A549 (cell line): ENCODE measurements around the gene ZNF727. TPM values are rescaled to one million over a fixed set of nuclear protein-coding genes. Genes with fewer than 3 reads are reported as not detected.
"Not testable (repeated sequence)": the region's sequence is repeated elsewhere in the genome, so short reads cannot be mapped to it uniquely, and the experiment has no call there.

Experiments used
- ATAC-seq, 2 experiments: fragments of 200-7000 bp in 1 of 2; fragments of >200 bp in 1 of 2; cut with Nextera tagmentation in 1 of 2; cut with Tn5 transposase in 1 of 2; 3 replicates each; pipeline versions ENCODE4 v1.8.0 to v1.9.1; 2018 to 2020; ENCODE audit warnings: mild to moderate bottlenecking in 1 of 2, moderate library complexity in 1 of 2
- CTCF ChIA-PET: fragments of 300-600 bp; sonication (Branson Sonifier 250); formaldehyde crosslinking; extraction: SDS; loops from one replicate; lab custom pipeline; 2021; ENCODE audit warnings: antibody characterized with exemption, inconsistent platforms; lab: Yijun Ruan, JAX
- POLR2A ChIA-PET: fragments of 350-600 bp; formaldehyde crosslinking; extraction: SDS; loops from one replicate; lab custom pipeline; 2021; ENCODE audit warnings: antibody characterized with exemption, inconsistent platforms; lab: Yijun Ruan, JAX
- DNase-seq, 2 experiments: peaks; one replicate each; pipeline versions ENCODE4 v3.0.0 to v3.0.0-alpha.2; 2011 to 2016; ENCODE audit warnings: low read depth in 1 of 2, low spot score in 1 of 2
- FAIRE-seq: peaks from 2 replicates; lab custom pipeline; 2011; peaks lifted over from hg19 to GRCh38; lab: Jason Lieb, UNC
- H3K27ac ChIP-seq, 2 experiments: fragments of >200 bp; sonication (Bioruptor Twin); formaldehyde crosslinking; 3 replicates each; pipeline ENCODE4 v1.5.1; 2016 to 2017
- H3K4me1 ChIP-seq: fragments of >200 bp; sonication (Bioruptor Twin); formaldehyde crosslinking; 3 replicates; pipeline ENCODE4 v1.6.1; 2016
- H3K4me2 ChIP-seq: fragments of >200 bp; sonication (Bioruptor Twin); formaldehyde crosslinking; 3 replicates; pipeline ENCODE4 v1.6.1; 2016
- H3K4me3 ChIP-seq: fragments of >200 bp; sonication (Bioruptor Twin); formaldehyde crosslinking; 3 replicates; pipeline ENCODE4 v1.5.1; 2016
- H3K9me3 ChIP-seq: fragments of >200 bp; sonication (Bioruptor Twin); formaldehyde crosslinking; 3 replicates; pipeline ENCODE4 v1.6.1; 2016
- ATOH8 ChIP-seq: fragments of 250-450 bp; sonication (Bioruptor Pico); IDR thresholded peaks from 2 replicates; pipeline ENCODE4 v1.5.0; 2020; ENCODE audit warnings: low read depth, mild to moderate bottlenecking, moderate library complexity
- CBX8 ChIP-seq: fragments of 200-600 bp; sonication (generic); IDR thresholded peaks from 2 replicates; pipeline ENCODE4 v1.6.1; 2016
- CTCF ChIP-seq: fragments of >200 bp; sonication (Bioruptor Twin); formaldehyde crosslinking; IDR thresholded peaks from 3 replicates; pipeline ENCODE4 v1.5.1; 2016
- EP300 ChIP-seq, 2 experiments: fragments of >200 bp; sonication (Bioruptor Twin); formaldehyde crosslinking; IDR thresholded peaks; 2 replicates in 1 of 2; 3 replicates in 1 of 2; pipeline ENCODE4 v1.6.1; 2016 to 2017
- GATA3 ChIP-seq: IDR thresholded peaks from 2 replicates; pipeline ENCODE4 v1.6.1; 2012; ENCODE audit warnings: borderline replicate concordance
- HMGXB4 ChIP-seq: fragments of 250-450 bp; sonication (Bioruptor Pico); IDR thresholded peaks from 2 replicates; pipeline ENCODE4 v1.5.0; 2021; ENCODE audit warnings: mild to moderate bottlenecking, moderate library complexity, borderline replicate concordance
- KDM5A ChIP-seq: fragments of 200-600 bp; sonication (generic); IDR thresholded peaks from 2 replicates; pipeline ENCODE4 v1.6.1; 2016; ENCODE audit warnings: antibody characterized with exemption, mild to moderate bottlenecking
- MAZ ChIP-seq: fragments of 150-350 bp; IDR thresholded peaks from 2 replicates; pipeline ENCODE4 v1.6.1; 2014; ENCODE audit warnings: antibody characterized with exemption, low read depth, low read length, borderline replicate concordance
- PHF8 ChIP-seq: fragments of 200-600 bp; sonication (generic); IDR thresholded peaks from 2 replicates; pipeline ENCODE4 v1.6.1; 2016; ENCODE audit warnings: low read depth, mild to moderate bottlenecking, antibody characterized with exemption, moderate library complexity, borderline replicate concordance
- RNF2 ChIP-seq: fragments of 200-600 bp; sonication (generic); IDR thresholded peaks from 2 replicates; pipeline ENCODE4 v1.6.1; 2016; ENCODE audit warnings: low read depth, mild to moderate bottlenecking, antibody characterized with exemption, moderate library complexity, borderline replicate concordance
- ZFP36 ChIP-seq: fragments of 450-650 bp; IDR thresholded peaks from 2 replicates; pipeline ENCODE4 v1.6.1; 2014; ENCODE audit warnings: borderline replicate concordance; ENCODE audit not compliant: partially characterized antibody
- WGBS: methylation state at CpG from one replicate; pipeline ENCODE4 v1.1.6; 2017; ENCODE audit errors: missing lambda C conversion rate; 5-methylcytosine and 5-hydroxymethylcytosine counted together
- polyA plus RNA-seq, 4 experiments: library from polyadenylated mRNA; depleted of rRNA in 3 of 4; stranded (reverse); fragments of >200 nt; fragmentation: RNase III in 1 of 4; extraction: RNeasy Plus Mini Kit Qiagen cat#74134 plus additional on column Dnase treatment in 1 of 4; gene quantifications; 2 replicates in 3 of 4; 3 replicates in 1 of 4; pipeline ENCODE4 v1.2.3, GENCODE V29; 2011 to 2017

The ZNF727 gene
- polyA plus RNA-seq, 2 of the 4 experiments (the other 2 are of a cell fraction) = not detected

GRCh38 chr7:64037095-64037494 is 8.1 kb upstream of the ZNF727 start:
- FAIRE-seq = no peak
- 0 out of 3 replicates have a peak, but pooled peaks cover 7% of the 10 kb centered on the region for H3K9me3 ChIP-seq
- no peak overlapping the region for H3K4me3 ChIP-seq

GRCh38 chr7:64046041-64046389 is 781 bp downstream of the ZNF727 start:
- ATAC-seq (no peak), FAIRE-seq (no peak), DNase-seq (no peak)
- no peak overlapping the region for H3K4me2 ChIP-seq
- TF ChIP-seq MAZ (no peak), GATA3 (no peak), ATOH8 (no peak), CTCF (no peak), CBX8 (no peak), ZFP36 (no peak), EP300 (IDR thresholded peaks at IDR 0.05) (no peak)
- ChIA-PET CTCF (no interaction called here), POLR2A (no interaction called here)
- H3K4me1 ChIP-seq = no peaks in the 10 kb centered on the region
- H3K9me3 ChIP-seq = peaks cover 3% of the 10 kb centered on the region; the same call in 1 of the 3 replicates
- H3K27ac ChIP-seq = no peak overlapping the region
- WGBS = 3% methylated on average over 10 of the region's 12 CpGs
- no peak overlapping the region for H3K4me3 ChIP-seq

More at GRCh38 chr7:64037095-64037494, 8.1 kb upstream of the ZNF727 start:
- ATAC-seq = no peak
- ChIA-PET CTCF (no interaction called here), POLR2A (no interaction called here)
- Histone ChIP-seq H3K27ac (no peak overlapping the region), H3K4me1 (no peaks in the 10 kb centered on the region), H3K4me2 (no peak overlapping the region)
- DNase-seq = no peak
- TF ChIP-seq EP300 (IDR thresholded peaks at IDR 0.05) (no peak), CTCF (no peak), PHF8 (no peak), HMGXB4 (no peak), KDM5A (no peak), RNF2 (no peak)
- 64% methylated on average over 20 of the region's 21 CpGs for WGBS

- POLR2A ChIA-PET, FAIRE-seq, H3K27ac ChIP-seq, DNase-seq, CTCF ChIA-PET, H3K4me2 ChIP-seq, H3K4me1 ChIP-seq, H3K4me3 ChIP-seq, ATAC-seq: not testable (repeated sequence)
- peaks cover 60% of the 10 kb centered on the region for H3K9me3 ChIP-seq
- WGBS = 14% methylated on average over 3 of the region's 3 CpGs
These were observed 32.8 kb downstream of the ZNF727 start for GRCh38 chr7:64077837-64078698.
